CD14-positive monocyte (primary cell): ENCODE data around the gene MYOZ3. TPM values are rescaled to one million over a fixed set of nuclear protein-coding genes. Genes with fewer than 3 reads are reported as not detected.

Experiments used
- DNase-seq, 3 donors: peaks; one replicate each; pipeline ENCODE4 v3.0.0-alpha.2; 2011 to 2022
- H2AFZ ChIP-seq: 2 replicates; pipeline ENCODE4 v1.6.0; 2012; ENCODE audit warnings: mild to moderate bottlenecking, low read depth, low read length, inconsistent platforms; ENCODE audit not compliant: insufficient read depth, poor library complexity, severe bottlenecking
- H3K27ac ChIP-seq, 2 donors: 1 replicate in 1 of 2; 2 replicates in 1 of 2; pipeline ENCODE4 v1.5.1; 2012 to 2013; ENCODE audit warnings: low read length in 2 of 2, control low read depth in 1 of 2, inconsistent platforms in 1 of 2, low read depth in 1 of 2, mild to moderate bottlenecking in 1 of 2
- H3K27me3 ChIP-seq, 2 donors: one replicate each; pipeline versions ENCODE4 v1.6.0 to v1.6.1; 2011 to 2013; ENCODE audit warnings: low read length in 2 of 2; ENCODE audit not compliant: control insufficient read depth in 2 of 2, insufficient read depth in 2 of 2
- H3K36me3 ChIP-seq, 2 donors: replicated peaks in 1 of 2; 1 replicate in 1 of 2; 2 replicates in 1 of 2; pipeline versions ENCODE4 v1.5.1 to v1.6.1; 2012 to 2013; ENCODE audit warnings: low read length in 2 of 2, control low read depth in 1 of 2, inconsistent platforms in 1 of 2, mild to moderate bottlenecking in 1 of 2; ENCODE audit not compliant: insufficient read depth in 2 of 2, control insufficient read depth in 1 of 2
- H3K4me1 ChIP-seq, 2 donors: 1 replicate in 1 of 2; 2 replicates in 1 of 2; pipeline versions ENCODE4 v1.5.1 to v1.6.1; 2012 to 2013; ENCODE audit warnings: low read length in 2 of 2, control low read depth in 1 of 2, inconsistent platforms in 1 of 2, mild to moderate bottlenecking in 1 of 2, moderate library complexity in 1 of 2; ENCODE audit not compliant: insufficient read depth in 2 of 2, control insufficient read depth in 1 of 2
- H3K4me2 ChIP-seq: replicated peaks from 2 replicates; pipeline ENCODE3; 2012; ENCODE audit warnings: low read length, moderate library complexity, mild to moderate bottlenecking; ENCODE audit not compliant: poor library complexity, severe bottlenecking; ENCODE audit errors: extremely low read depth
- H3K4me3 ChIP-seq, 3 experiments: fragments of 200-600 bp in 1 of 3; sonication (generic) in 1 of 3; replicated peaks in 1 of 3; 1 replicate in 2 of 3; 2 replicates in 1 of 3; pipeline ENCODE4 v1.5.1; 2011 to 2013; ENCODE audit warnings: low read length in 3 of 3, mild to moderate bottlenecking in 3 of 3, control low read depth in 2 of 3, low read depth in 2 of 3, inconsistent platforms in 1 of 3, moderate library complexity in 1 of 3
- H3K79me2 ChIP-seq: 2 replicates; pipeline ENCODE4 v1.6.0; 2012; ENCODE audit warnings: mild to moderate bottlenecking, control low read depth, inconsistent platforms, low read length, moderate library complexity; ENCODE audit not compliant: insufficient read depth
- H3K9ac ChIP-seq: 2 replicates; pipeline ENCODE4 v1.6.0; 2017; ENCODE audit warnings: low read length, mild to moderate bottlenecking; ENCODE audit not compliant: insufficient read depth, poor library complexity, severe bottlenecking
- H3K9me3 ChIP-seq, 2 donors: replicated peaks in 1 of 2; 1 replicate in 1 of 2; 2 replicates in 1 of 2; pipeline versions ENCODE4 v1.5.1 to v1.6.1; 2012 to 2013; ENCODE audit warnings: low read length in 2 of 2, control low read depth in 1 of 2; ENCODE audit not compliant: control insufficient read depth in 1 of 2, insufficient read depth in 1 of 2
- H4K20me1 ChIP-seq: 2 replicates; pipeline ENCODE4 v1.6.0; 2012; ENCODE audit warnings: mild to moderate bottlenecking, low read length, control low read depth, moderate library complexity; ENCODE audit not compliant: insufficient read depth
- H3K27ac Mint-ChIP-seq, 7 donors: one replicate each; pipeline ENCODE4 v1.8.0; 2020; ENCODE audit warnings: mild to moderate bottlenecking in 7 of 7, mixed read lengths in 7 of 7, moderate library complexity in 6 of 7, inconsistent platforms in 2 of 7
- H3K27me3 Mint-ChIP-seq, 3 donors: one replicate each; pipeline ENCODE4 v1.8.0; 2021 to 2022; ENCODE audit warnings: low read depth in 3 of 3, mild to moderate bottlenecking in 3 of 3, mixed read lengths in 3 of 3, moderate library complexity in 3 of 3, inconsistent platforms in 1 of 3
- H3K36me3 Mint-ChIP-seq, 2 donors: one replicate each; pipeline ENCODE4 v1.8.0; 2020; ENCODE audit warnings: mixed read lengths in 2 of 2, inconsistent platforms in 1 of 2, mild to moderate bottlenecking in 1 of 2
- H3K4me1 Mint-ChIP-seq: one replicate; pipeline ENCODE4 v1.8.0; 2020; ENCODE audit warnings: mild to moderate bottlenecking, mixed read lengths
- H3K4me3 Mint-ChIP-seq, 2 donors: one replicate each; pipeline ENCODE4 v1.8.0; 2020; ENCODE audit warnings: mild to moderate bottlenecking in 2 of 2, mixed read lengths in 2 of 2, moderate library complexity in 1 of 2
- H3K9me3 Mint-ChIP-seq, 7 donors: one replicate each; pipeline ENCODE4 v1.8.0; 2020 to 2022; ENCODE audit warnings: mixed read lengths in 7 of 7, mild to moderate bottlenecking in 6 of 7, moderate library complexity in 6 of 7, inconsistent platforms in 2 of 7
- CTCF ChIP-seq: fragments of 200-600 bp; IDR thresholded peaks from one replicate; pipeline ENCODE4 v1.8.0; 2022; ENCODE audit warnings: antibody characterized with exemption, mild to moderate bottlenecking
- WGBS: methylation state at CpG from one replicate; pipeline ENCODE4 v1.1.5; 2013; ENCODE audit warnings: missing lambda C conversion rate; ENCODE audit not compliant: insufficient coverage; 5-methylcytosine and 5-hydroxymethylcytosine counted together
- intact Hi-C, 2 donors: fragments of 100-400 bp; cut with micrococcal nuclease; formaldehyde crosslinking; loops; one replicate each; pipeline versions ENCODE4 v1.15.0 to v1.15.1; 2023
- polyA plus RNA-seq, 3 donors: library from polyadenylated mRNA; depleted of rRNA in 1 of 3; unstranded in 2 of 3; stranded (reverse) in 1 of 3; fragments of 300-500 nt in 2 of 3; fragments of >200 nt in 1 of 3; fragmentation: Illumina TruSeq in 2 of 3; gene quantifications; 1 replicate in 2 of 3; 2 replicates in 1 of 3; pipeline ENCODE4 v1.2.3, GENCODE V29; 2012 to 2021

The MYOZ3 gene
- polyA plus RNA-seq, 3 donors, result not detected

GRCh38 chr5:150616024-150616470 lies 45.0 kb upstream of the MYOZ3 start:
- no peak overlapping the region for H3K27ac Mint-ChIP-seq

GRCh38 chr5:150616506-150616905 lies 44.5 kb upstream of the MYOZ3 start:
- intact Hi-C loops, result no loop called here
- H3K4me3 ChIP-seq, result no peak overlapping the region
- no peak for TF ChIP-seq CTCF
- no peaks in the 10 kb centered on the region for H3K36me3 Mint-ChIP-seq
- no peak overlapping the region for H3K27ac ChIP-seq
- H2AFZ ChIP-seq, result no peak overlapping the region
- H3K27ac Mint-ChIP-seq, result no peak overlapping the region
- no peak overlapping the region for H3K9ac ChIP-seq
- H3K9me3 ChIP-seq, result no peaks in the 10 kb centered on the region
- no peaks in the 10 kb centered on the region for H3K4me1 Mint-ChIP-seq
- H3K4me1 ChIP-seq, result no peaks in the 10 kb centered on the region
- peaks cover 3 to 8% (median 8%) of the 10 kb centered on the region in 3 donors for H3K27me3 Mint-ChIP-seq
- H3K4me2 ChIP-seq, result no peak overlapping the region
- H3K36me3 ChIP-seq, result no peaks in the 10 kb centered on the region
- no peaks in the 10 kb centered on the region for H3K9me3 Mint-ChIP-seq
- no peaks in the 10 kb centered on the region for H3K79me2 ChIP-seq
- WGBS, result 86% methylated on average over 1 of the region's 1 CpG
- H3K4me3 Mint-ChIP-seq, result no peak overlapping the region
- no peaks in the 10 kb centered on the region for H4K20me1 ChIP-seq
- DNase-seq, result no peak
- no peaks in the 10 kb centered on the region for H3K27me3 ChIP-seq

More at GRCh38 chr5:150616024-150616470, 45.0 kb upstream of the MYOZ3 start:
- intact Hi-C loops, result no loop called here
- Histone ChIP-seq H3K27me3 (no peaks in the 10 kb centered on the region), H3K79me2 (no peaks in the 10 kb centered on the region), H3K4me3 (no peak overlapping the region), H3K4me1 (no peaks in the 10 kb centered on the region), H3K27ac (no peak overlapping the region), H4K20me1 (no peaks in the 10 kb centered on the region), H3K4me2 (no peak overlapping the region), H3K9me3 (no peaks in the 10 kb centered on the region), H2AFZ (no peak overlapping the region), H3K36me3 (no peaks in the 10 kb centered on the region), H3K9ac (no peak overlapping the region)
- no peak for DNase-seq
- Mint-ChIP-seq H3K9me3 (no peaks in the 10 kb centered on the region), H3K36me3 (no peaks in the 10 kb centered on the region), H3K4me1 (no peaks in the 10 kb centered on the region), H3K4me3 (peak overlapping the region in 1 of 2 donors; percentile 10), H3K27me3 (peaks cover 3 to 11% (median 7%) of the 10 kb centered on the region in 3 donors)
- TF ChIP-seq CTCF, result no peak
- 62% methylated on average over 3 of the region's 5 CpGs for WGBS
